ENCODE results near the gene TXNRD1. TPM values are rescaled to one million over a fixed set of nuclear protein-coding genes. Genes with fewer than 3 reads are reported as not detected.

Gene TXNRD1
- total and polyA plus RNA-seq, 8 donors: 8.1 to 29.1 (median 15.9) TPM

GRCh38 chr12:104274811-104275210 lies 59.2 kb downstream of the TXNRD1 start:
- Histone ChIP-seq H3K27me3 (no peaks in the 10 kb centered on the region), H3K9me3 (no peaks in the 10 kb centered on the region), H3K4me1 (no peaks in the 10 kb centered on the region), H3K4me3 (no peak overlapping the region), H3K36me3 (no peaks in the 10 kb centered on the region), H3K27ac (no peak overlapping the region)
- TF ChIP-seq CTCF (IDR thresholded peaks at IDR 0.05): no peak
- ATAC-seq (no peak), DNase-seq (no peak), FAIRE-seq (no peak)
- intact Hi-C loops (cut with DNase I): no loop called here
- WGBS, 2 donors: 91 to 95% methylated on average over 4 of the region's 4 CpGs

- no peaks in the 10 kb centered on the region for H3K9me3 ChIP-seq
- H3K27me3 ChIP-seq: no peaks in the 10 kb centered on the region
- no peak for ATAC-seq
- no peaks in the 10 kb centered on the region for H3K36me3 ChIP-seq
- no peak for DNase-seq
- no peak for FAIRE-seq
- H3K4me1 ChIP-seq: no peaks in the 10 kb centered on the region
- 50 to 59% methylated on average over 5 of the region's 5 CpGs for WGBS, 2 donors
- intact Hi-C loops (cut with DNase I): no loop called here
- H3K4me3 ChIP-seq: no peak overlapping the region
- TF ChIP-seq CTCF (IDR thresholded peaks at IDR 0.05): no peak
- no peak overlapping the region for H3K27ac ChIP-seq
Measured at GRCh38 chr12:104275689-104276088, 60.1 kb downstream of the TXNRD1 start.

- no peak overlapping the region for H3K27ac ChIP-seq
- H3K36me3 ChIP-seq: no peaks in the 10 kb centered on the region
- H3K27me3 ChIP-seq: no peaks in the 10 kb centered on the region
- H3K4me3 ChIP-seq: no peak overlapping the region
- DNase-seq (no peak), ATAC-seq (peak in 1 of 4 donors; percentile 43), FAIRE-seq (no peak)
- no peak for TF ChIP-seq CTCF (IDR thresholded peaks at IDR 0.05)
- H3K4me1 ChIP-seq: no peaks in the 10 kb centered on the region
- intact Hi-C loops (cut with DNase I): no loop called here
- H3K9me3 ChIP-seq: no peaks in the 10 kb centered on the region
- 80 to 85% methylated on average over 8 of the region's 8 CpGs for WGBS, 2 donors
Measured at GRCh38 chr12:104276273-104277131, 60.9 kb downstream of the TXNRD1 start.

GRCh38 chr12:104279164-104279563 lies 63.6 kb downstream of the TXNRD1 start:
- TF ChIP-seq CTCF (IDR thresholded peaks at IDR 0.05): no peak
- no peak for ATAC-seq
- intact Hi-C loops (cut with DNase I): no loop called here
- Histone ChIP-seq H3K4me3 (no peak overlapping the region), H3K27me3 (no peaks in the 10 kb centered on the region), H3K36me3 (no peaks in the 10 kb centered on the region), H3K4me1 (no peaks in the 10 kb centered on the region), H3K9me3 (no peaks in the 10 kb centered on the region), H3K27ac (no peak overlapping the region)
- no peak for FAIRE-seq
- no peak for DNase-seq

- intact Hi-C loops (cut with DNase I): no loop called here
- FAIRE-seq: no peak
- Histone ChIP-seq H3K4me1 (no peaks in the 10 kb centered on the region), H3K36me3 (no peaks in the 10 kb centered on the region), H3K4me3 (no peak overlapping the region), H3K27me3 (no peaks in the 10 kb centered on the region), H3K27ac (no peak overlapping the region), H3K9me3 (no peaks in the 10 kb centered on the region)
- no peak for DNase-seq
- no peak for TF ChIP-seq CTCF (IDR thresholded peaks at IDR 0.05)
- no peak for ATAC-seq
- 84 to 100% methylated on average over 1 of the region's 1 CpG for WGBS, 2 donors
Measured at GRCh38 chr12:104280111-104280510, 64.5 kb downstream of the TXNRD1 start.

Data from pancreas (tissue), 10 donors.